Uterus (tissue), 4 donors: ENCODE data around the gene FOXJ1. TPM values are rescaled to one million over a fixed set of nuclear protein-coding genes. Genes with fewer than 3 reads are reported as not detected.

Source experiments
- DNase-seq, 2 donors: peaks; one replicate each; pipeline ENCODE4 v3.0.0-alpha.2; 2019 to 2020
- H3K27ac ChIP-seq, 2 donors: fragments of 200-600 bp; sonication (generic); 1 replicate in 1 of 2; 2 replicates in 1 of 2; pipeline ENCODE4 v1.5.1; 2016 to 2018
- H3K27me3 ChIP-seq, 2 donors: fragments of 200-600 bp; sonication (generic); one replicate each; pipeline ENCODE4 v1.5.1; 2018 to 2019; ENCODE audit warnings: control low read depth in 1 of 2
- H3K36me3 ChIP-seq, 2 donors: fragments of 200-600 bp; sonication (generic); one replicate each; pipeline ENCODE4 v1.5.1; 2019; ENCODE audit warnings: control low read depth in 1 of 2
- H3K4me1 ChIP-seq, 2 donors: fragments of 200-600 bp; sonication (generic); one replicate each; pipeline ENCODE4 v1.5.1; 2018 to 2019; ENCODE audit warnings: control low read depth in 1 of 2
- H3K4me3 ChIP-seq, 2 donors: fragments of 200-600 bp; sonication (generic); 1 replicate in 1 of 2; 2 replicates in 1 of 2; pipeline ENCODE4 v1.5.1; 2018 to 2019; ENCODE audit warnings: mild to moderate bottlenecking in 1 of 2
- H3K9me3 ChIP-seq, 2 donors: fragments of 200-600 bp; sonication (generic); one replicate each; pipeline ENCODE4 v1.5.1; 2019; ENCODE audit warnings: control low read depth in 1 of 2
- CTCF ChIP-seq, 4 experiments: fragments of 200-600 bp in 2 of 4; fragments of 450-650 bp in 2 of 4; sonication (generic) in 2 of 4; IDR thresholded peaks; one replicate each; pipeline ENCODE4 v1.5.1; 2016 to 2019; ENCODE audit warnings: antibody characterized with exemption in 4 of 4, mild to moderate bottlenecking in 2 of 4, moderate library complexity in 1 of 4
- POLR2A ChIP-seq, 2 donors: fragments of 450-650 bp; IDR thresholded peaks; one replicate each; pipeline ENCODE4 v1.6.1; 2016; ENCODE audit warnings: antibody characterized with exemption in 2 of 2, mild to moderate bottlenecking in 1 of 2, moderate library complexity in 1 of 2
- intact Hi-C: fragments of 100-400 bp; cut with DNase I; formaldehyde crosslinking; loops from one replicate; pipeline ENCODE4 v1.15.1; 2023; ENCODE audit warnings: low total_unique reads
- total RNA-seq, 4 donors: library from RNA; depleted of rRNA in 3 of 4; stranded (reverse); fragments of >200 nt in 3 of 4; gene quantifications; one replicate each; pipeline versions ENCODE4 v1.1.0 to v1.2.4, GENCODE V29; 2014 to 2023
- donor health status: DM: yes; HTN: yes; CAD: no.

The FOXJ1 gene
- total RNA-seq, 4 donors from 2014 or later: 0.51 to 14.0 (median 1.0) TPM

DNA sequence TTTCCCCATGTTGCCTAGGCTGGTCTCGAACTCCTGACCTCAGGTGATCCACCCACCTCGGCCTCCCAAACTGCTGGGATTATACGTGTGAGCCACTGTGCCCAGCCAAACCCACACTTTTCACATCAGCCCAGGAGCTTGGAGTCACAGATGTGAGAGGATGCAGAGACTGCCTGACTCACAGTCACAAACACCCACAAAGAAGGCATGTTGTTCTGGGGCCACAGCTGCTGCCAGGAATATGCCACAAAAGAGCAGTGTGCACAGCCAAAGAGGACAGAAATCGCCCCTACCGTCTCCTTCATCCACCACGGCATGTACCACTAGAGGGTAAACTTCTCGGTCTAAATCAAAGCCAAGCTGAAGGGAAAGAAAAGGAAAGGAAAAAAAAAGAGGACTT is 25.1 kb upstream of the FOXJ1 start:
- no peak for TF ChIP-seq POLR2A (IDR thresholded peaks at IDR 0.05)
- no peak for TF ChIP-seq CTCF (IDR thresholded peaks at IDR 0.05)
- intact Hi-C loops: no loop called here

GRCh38 chr17:76164331-76164730 is 23.3 kb upstream of the FOXJ1 start:
- Histone ChIP-seq H3K27ac (no peak overlapping the region), H3K36me3 (no peaks in the 10 kb centered on the region), H3K27me3 (no peaks in the 10 kb centered on the region), H3K9me3 (no peaks in the 10 kb centered on the region), H3K4me3 (no peak overlapping the region), H3K4me1 (no peaks in the 10 kb centered on the region)
- no peak for DNase-seq
- TF ChIP-seq CTCF (IDR thresholded peaks at IDR 0.05) (no peak), POLR2A (IDR thresholded peaks at IDR 0.05) (no peak)
- intact Hi-C loops: no loop called here

More for the DNA sequence above, 25.1 kb upstream of the FOXJ1 start:
- no peak overlapping the region for H3K27ac ChIP-seq
- no peak for DNase-seq
- no peaks in the 10 kb centered on the region for H3K27me3 ChIP-seq
- no peaks in the 10 kb centered on the region for H3K4me1 ChIP-seq
- no peak overlapping the region for H3K4me3 ChIP-seq
- no peaks in the 10 kb centered on the region for H3K36me3 ChIP-seq
- no peaks in the 10 kb centered on the region for H3K9me3 ChIP-seq

DNA sequence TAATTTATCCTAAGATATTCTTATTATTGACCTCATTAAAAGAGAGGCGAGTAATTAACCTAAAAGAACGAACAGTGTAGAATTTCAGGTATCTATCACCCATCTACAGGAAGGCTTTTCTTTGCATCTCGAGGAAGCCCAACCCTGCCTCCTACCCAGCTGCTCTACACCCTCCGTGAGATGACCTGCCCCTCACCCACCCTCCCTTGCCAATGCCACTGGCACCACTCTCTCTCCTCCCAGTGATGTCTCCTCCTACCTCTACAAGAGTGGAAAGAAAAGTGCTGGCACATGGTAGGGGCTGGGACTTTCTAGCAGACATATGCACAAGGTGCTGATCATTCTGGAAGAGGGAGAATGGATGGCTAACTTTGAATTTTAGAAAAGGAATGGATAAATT is 22.9 kb upstream of the FOXJ1 start:
- intact Hi-C loops: loop anchor here (2.0 kb wide), 1 partner anchor 25 kb away; no protein-coding TSS in a partner anchor
- Histone ChIP-seq H3K9me3 (no peaks in the 10 kb centered on the region), H3K4me1 (no peaks in the 10 kb centered on the region), H3K4me3 (no peak overlapping the region), H3K36me3 (no peaks in the 10 kb centered on the region), H3K27me3 (no peaks in the 10 kb centered on the region), H3K27ac (no peak overlapping the region)
- TF ChIP-seq POLR2A (IDR thresholded peaks at IDR 0.05) (no peak), CTCF (IDR thresholded peaks at IDR 0.05) (no peak)
- no peak for DNase-seq

DNA sequence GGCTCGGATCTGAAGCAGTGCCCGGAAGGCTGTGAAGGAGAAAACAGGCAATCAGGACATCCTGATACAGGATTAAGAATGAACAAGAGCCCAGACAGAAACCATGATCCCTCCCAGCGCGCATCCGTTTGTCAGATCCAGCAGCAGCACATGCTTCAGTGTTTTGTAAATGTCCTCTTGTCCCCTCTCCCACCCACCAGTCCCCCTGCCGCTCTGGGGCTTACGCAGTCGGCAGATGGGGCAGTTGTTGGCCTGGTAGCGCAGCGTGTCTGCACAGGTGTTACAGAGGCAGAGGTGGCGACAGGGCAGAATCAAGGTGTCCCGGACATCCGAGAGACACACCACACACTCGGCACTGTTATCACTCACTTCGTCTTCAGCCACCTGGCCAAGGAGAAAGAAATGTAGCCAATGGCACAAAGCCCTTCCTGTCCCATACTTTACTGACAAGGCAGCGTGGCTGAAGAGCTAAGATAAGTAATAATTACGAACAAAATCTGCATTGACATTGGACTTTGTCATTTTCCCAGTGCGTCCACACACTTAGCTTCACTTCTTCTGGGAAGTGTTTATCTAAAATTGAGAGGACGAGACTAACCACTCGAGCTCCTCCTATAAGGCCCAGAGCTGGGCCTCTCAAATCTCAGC is 20.7 kb upstream of the FOXJ1 start:
- DNase-seq: no peak
- TF ChIP-seq CTCF (IDR thresholded peaks at IDR 0.05) (no peak), POLR2A (IDR thresholded peaks at IDR 0.05) (no peak)
- H3K27me3 ChIP-seq: no peaks in the 10 kb centered on the region
- no peak overlapping the region for H3K4me3 ChIP-seq
- H3K9me3 ChIP-seq: no peaks in the 10 kb centered on the region
- no peak overlapping the region for H3K27ac ChIP-seq
- intact Hi-C loops: loop anchor here (2.0 kb wide), 1 partner anchor 23 kb away; no protein-coding TSS in a partner anchor
- no peaks in the 10 kb centered on the region for H3K4me1 ChIP-seq
- no peaks in the 10 kb centered on the region for H3K36me3 ChIP-seq

GRCh38 chr17:76160896-76161528 is 20.0 kb upstream of the FOXJ1 start:
- Histone ChIP-seq H3K9me3 (no peaks in the 10 kb centered on the region), H3K27ac (no peak overlapping the region), H3K4me3 (no peak overlapping the region), H3K4me1 (no peaks in the 10 kb centered on the region), H3K27me3 (no peaks in the 10 kb centered on the region), H3K36me3 (no peaks in the 10 kb centered on the region)
- TF ChIP-seq CTCF (IDR thresholded peaks at IDR 0.05) (no peak), POLR2A (IDR thresholded peaks at IDR 0.05) (no peak)
- no peak for DNase-seq
- intact Hi-C loops: no loop called here
